Astrocyte of the spinal cord (primary cell): ENCODE measurements around the gene MROH8.
A peak's percentile ranks its signal among the peaks of the same experiment; 100 is the strongest.

Experiments
- DNase-seq: peaks from one replicate; pipeline ENCODE4 v3.0.0; 2011; ENCODE audit warnings: low read depth, low spot score
- H3K4me3 ChIP-seq: 2 replicates; pipeline ENCODE4 v1.5.1; 2011; ENCODE audit warnings: low read depth, mild to moderate bottlenecking, low read length, moderate library complexity
- CTCF ChIP-seq: IDR thresholded peaks from 2 replicates; pipeline ENCODE4 v1.5.1; 2012; ENCODE audit warnings: low read depth, mild to moderate bottlenecking, low read length, inconsistent platforms
- in situ Hi-C: cut with HindIII; loops from 2 replicates; pipeline ENCODE4 v1.10.0; 2017; ENCODE audit warnings: low sequenced_read_pairs

Gene MROH8

DNA sequence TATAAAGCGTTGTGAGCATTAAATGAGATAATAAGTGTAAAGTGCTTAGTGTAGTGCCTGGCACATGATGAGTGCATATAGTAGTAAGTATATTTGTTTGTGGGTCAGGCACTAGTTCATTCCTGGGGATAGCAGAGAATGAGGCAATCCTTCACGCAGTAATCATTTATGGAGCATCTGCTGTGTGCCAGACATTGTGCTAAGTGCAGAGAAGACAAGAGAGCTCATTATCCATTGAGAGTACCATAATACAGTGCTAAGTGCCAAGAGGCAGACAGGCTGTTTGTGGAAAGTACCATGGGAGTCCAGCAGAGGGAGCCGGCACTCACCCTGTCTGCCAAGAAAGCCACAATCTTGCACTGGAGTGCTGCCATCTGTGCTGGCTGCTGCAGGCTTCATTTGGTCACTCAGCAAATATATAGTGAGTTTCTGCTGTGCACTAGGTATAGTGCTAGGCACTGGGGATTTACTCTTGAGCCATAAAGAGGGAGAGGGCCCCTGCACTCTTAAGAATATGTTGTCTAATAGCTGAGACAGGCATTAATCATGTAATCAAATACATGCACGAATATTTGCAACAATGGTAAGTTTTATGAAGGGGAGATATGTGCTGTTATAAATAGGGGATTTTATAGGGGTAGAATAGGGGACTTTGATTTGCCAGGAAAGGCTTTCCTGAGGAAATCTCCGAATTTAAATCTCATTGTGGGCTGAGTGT, 12.9 kb upstream of the MROH8 start:
- in situ Hi-C loops = no loop called here
- TF ChIP-seq CTCF = peak; percentile 97
- no peak overlapping the region for H3K4me3 ChIP-seq
- DNase-seq = peak; percentile 90

- no peak for TF ChIP-seq CTCF
- DNase-seq = no peak
- no peak overlapping the region for H3K4me3 ChIP-seq
- in situ Hi-C loops = no loop called here
These were observed 11.2 kb upstream of the MROH8 start for GRCh38 chr20:37190354-37191112.

- no peak for DNase-seq
- in situ Hi-C loops = no loop called here
These were observed 10.2 kb upstream of the MROH8 start for GRCh38 chr20:37189416-37190016.

GRCh38 chr20:37188787-37189186, 9.4 kb upstream of the MROH8 start:
- DNase-seq = no peak
- in situ Hi-C loops = no loop called here
- no peak for TF ChIP-seq CTCF
- H3K4me3 ChIP-seq = no peak overlapping the region

More at GRCh38 chr20:37189416-37190016, 10.2 kb upstream of the MROH8 start:
- no peak overlapping the region for H3K4me3 ChIP-seq
- TF ChIP-seq CTCF = no peak

- H3K4me3 ChIP-seq = no peak overlapping the region
- DNase-seq = no peak
- in situ Hi-C loops = no loop called here
- TF ChIP-seq CTCF = no peak
These were observed 6.3 kb upstream of the MROH8 start for GRCh38 chr20:37185686-37186085.

DNA sequence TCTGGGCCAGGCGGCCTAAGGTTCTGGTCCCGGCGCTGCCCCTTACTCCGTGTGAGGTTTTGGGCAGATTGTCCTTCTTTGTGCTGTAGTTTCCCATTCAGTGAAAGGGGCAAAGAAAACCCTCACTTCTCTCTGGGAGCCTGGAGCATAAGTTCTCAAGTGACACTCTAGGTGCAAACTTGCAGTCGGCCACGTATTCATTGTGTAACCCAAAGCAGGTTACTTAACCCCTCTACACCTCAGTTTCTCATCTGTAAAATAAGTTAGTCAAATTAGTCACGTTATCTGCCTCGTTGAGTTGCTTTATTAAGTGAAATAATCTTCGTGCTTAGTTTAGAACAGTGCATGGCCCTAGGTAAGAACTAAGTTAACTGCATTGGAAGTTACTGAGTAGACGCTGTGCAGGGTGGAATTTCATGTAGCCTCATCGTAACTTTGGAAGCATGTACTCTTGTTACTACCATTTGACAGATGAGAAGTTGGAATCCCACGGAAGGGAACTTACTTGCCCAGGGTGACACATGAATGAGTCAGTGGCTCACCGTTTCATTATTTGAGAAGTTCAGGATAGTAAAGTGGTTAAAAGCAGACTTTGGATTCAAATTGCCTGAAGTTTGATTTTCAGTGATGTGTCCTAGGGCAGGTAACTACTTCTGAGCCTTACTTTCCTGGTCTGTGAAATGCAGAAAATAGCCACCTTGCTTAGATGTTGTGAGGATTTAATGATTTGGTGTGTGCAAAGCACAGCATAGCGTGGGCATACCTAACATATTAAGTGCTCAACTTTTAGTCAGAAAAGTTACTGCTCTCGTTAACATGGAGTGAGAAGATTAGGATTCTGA, 556 bp upstream of the MROH8 start:
- TF ChIP-seq CTCF = no peak
- in situ Hi-C loops = no loop called here
- peak; percentile 56 for DNase-seq
- H3K4me3 ChIP-seq = peak overlapping the region; percentile 71
